GM19395 (cell line): ENCODE measurements around the gene GABBR2.

Experiments used
- ATAC-seq: cut with Tn5 transposase; IDR thresholded peaks from one replicate; pipeline ENCODE4 v1.9.1; 2021; ENCODE audit warnings: mild to moderate bottlenecking, moderate library complexity; ENCODE audit not compliant: unreplicated experiment

The GABBR2 gene

GRCh38 chr9:98253565-98253964 lies 455.2 kb downstream of the GABBR2 start:
- ATAC-seq = no peak

GRCh38 chr9:98251551-98251950 lies 457.2 kb downstream of the GABBR2 start:
- ATAC-seq = no peak

GRCh38 chr9:98249771-98250170 lies 459.0 kb downstream of the GABBR2 start:
- no peak for ATAC-seq

GRCh38 chr9:98248737-98249474 lies 459.8 kb downstream of the GABBR2 start:
- no peak for ATAC-seq

GRCh38 chr9:98247831-98248657 lies 460.7 kb downstream of the GABBR2 start:
- no peak for ATAC-seq

GRCh38 chr9:98242426-98242825 lies 466.3 kb downstream of the GABBR2 start:
- ATAC-seq = no peak

GRCh38 chr9:98241357-98242300 lies 467.1 kb downstream of the GABBR2 start:
- ATAC-seq = no peak

GRCh38 chr9:98240475-98240874 lies 468.3 kb downstream of the GABBR2 start:
- no peak for ATAC-seq
